Endothelial cell of umbilical vein (primary cell): ENCODE measurements around the gene CD55. TPM values are rescaled to one million over a fixed set of nuclear protein-coding genes. Genes with fewer than 3 reads are reported as not detected.

Experiments
- BruUV-seq: library from RNA; stranded (reverse); fragments of 400-500 nt; replicated peaks from 2 replicates; lab custom pipeline; 2021; lab: Mats Ljungman, UMichigan
- CTCF ChIA-PET: fragments of 300-600, 350-600 bp; sonication (Branson Sonifier 250); formaldehyde crosslinking; loops from one replicate; lab custom pipeline; 2021; ENCODE audit warnings: antibody characterized with exemption, inconsistent platforms; lab: Charles Lee
- POLR2A ChIA-PET: fragments of 300-600, 350-600 bp; sonication (Branson Sonifier 250); formaldehyde crosslinking; loops from one replicate; lab custom pipeline; 2021; ENCODE audit warnings: antibody characterized with exemption, inconsistent platforms; lab: Charles Lee
- DNase-seq: peaks from one replicate; pipeline ENCODE4 v3.0.0-alpha.2; 2011; ENCODE audit warnings: low read depth, low spot score
- FAIRE-seq: peaks from 2 replicates; lab custom pipeline; 2011; peaks lifted over from hg19 to GRCh38; lab: Jason Lieb, UNC
- H2AFZ ChIP-seq: 2 replicates; pipeline ENCODE4 v1.6.0; 2012; ENCODE audit warnings: low read depth, low read length, control low read depth, inconsistent platforms
- H3K27ac ChIP-seq: 2 replicates; pipeline ENCODE4 v1.5.1; 2011; ENCODE audit warnings: low read depth, mild to moderate bottlenecking, control low read depth, low read length, moderate library complexity; ENCODE audit not compliant: insufficient read depth
- H3K27me3 ChIP-seq, 2 experiments: 2 replicates each; pipeline versions ENCODE4 v1.6.0 to v1.6.1; 2011; ENCODE audit warnings: low read length in 2 of 2, mixed read lengths in 1 of 2; ENCODE audit not compliant: control insufficient read depth in 2 of 2, insufficient read depth in 2 of 2
- H3K36me3 ChIP-seq, 2 experiments: 2 replicates in 1 of 2; 3 replicates in 1 of 2; pipeline ENCODE4 v1.5.1; 2011; ENCODE audit warnings: low read length in 2 of 2, mild to moderate bottlenecking in 1 of 2, moderate library complexity in 1 of 2; ENCODE audit not compliant: control insufficient read depth in 2 of 2, insufficient read depth in 2 of 2; ENCODE audit errors: extremely low read depth in 1 of 2
- H3K4me1 ChIP-seq: 3 replicates; pipeline ENCODE4 v1.5.1; 2011; ENCODE audit warnings: mild to moderate bottlenecking, low read length; ENCODE audit not compliant: control insufficient read depth, insufficient read depth; ENCODE audit errors: extremely low read depth
- H3K4me2 ChIP-seq: 2 replicates; pipeline ENCODE4 v1.6.1; 2011; ENCODE audit warnings: low read length, control low read depth, mixed read lengths; ENCODE audit not compliant: insufficient read depth
- H3K4me3 ChIP-seq, 3 experiments: fragments of 200-600 bp in 1 of 3; sonication (generic), shearing (Covaris generic) in 1 of 3; replicated peaks in 1 of 3; 2 replicates each; pipeline ENCODE4 v1.5.1; 2011 to 2016; ENCODE audit warnings: control low read depth in 3 of 3, low read length in 3 of 3, mild to moderate bottlenecking in 2 of 3, inconsistent platforms in 1 of 3, low read depth in 1 of 3, moderate library complexity in 1 of 3; ENCODE audit not compliant: insufficient read depth in 1 of 3
- H3K79me2 ChIP-seq: 2 replicates; pipeline ENCODE4 v1.6.0; 2012; ENCODE audit warnings: low read length, inconsistent platforms; ENCODE audit not compliant: control insufficient read depth, insufficient read depth
- H3K9ac ChIP-seq: replicated peaks from 2 replicates; pipeline ENCODE3; 2011; ENCODE audit warnings: low read length, control low read depth; ENCODE audit not compliant: insufficient read depth; ENCODE audit errors: extremely low read depth
- H3K9me1 ChIP-seq: replicated peaks from 3 replicates; pipeline ENCODE4 v1.6.0; 2011; ENCODE audit warnings: mild to moderate bottlenecking, low read length; ENCODE audit not compliant: control insufficient read depth, insufficient read depth; ENCODE audit errors: extremely low read depth
- H3K9me3 ChIP-seq: replicated peaks from 2 replicates; pipeline ENCODE4 v1.5.1; 2012; ENCODE audit warnings: low read length, inconsistent platforms; ENCODE audit not compliant: control insufficient read depth, insufficient read depth
- H4K20me1 ChIP-seq: replicated peaks from 2 replicates; pipeline ENCODE3; 2011; ENCODE audit warnings: mild to moderate bottlenecking, low read length; ENCODE audit not compliant: control insufficient read depth, insufficient read depth; ENCODE audit errors: extremely low read depth
- CTCF ChIP-seq, 2 donors: IDR thresholded peaks; 1 replicate in 1 of 2; 2 replicates in 1 of 2; pipeline ENCODE4 v1.5.1; 2011; ENCODE audit warnings: low read length in 2 of 2, mild to moderate bottlenecking in 2 of 2, moderate library complexity in 2 of 2, control low read depth in 1 of 2, inconsistent platforms in 1 of 2, low read depth in 1 of 2; ENCODE audit not compliant: insufficient read depth in 1 of 2; ENCODE audit errors: extremely low read depth in 1 of 2
- EZH2 ChIP-seq: IDR thresholded peaks from 2 replicates; pipeline ENCODE4 v1.6.1; 2012; ENCODE audit warnings: borderline replicate concordance, low read depth, mild to moderate bottlenecking, moderate library complexity, low read length, inconsistent platforms; ENCODE audit not compliant: severe bottlenecking
- FOS ChIP-seq: IDR thresholded peaks from 2 replicates; pipeline ENCODE4 v1.6.1; 2011; ENCODE audit warnings: mild to moderate bottlenecking, low read length, moderate library complexity, borderline replicate concordance; ENCODE audit not compliant: insufficient read depth
- GATA2 ChIP-seq: IDR thresholded peaks from 2 replicates; pipeline ENCODE4 v1.7.0; 2011; ENCODE audit warnings: low read depth, mild to moderate bottlenecking, moderate library complexity, mixed read lengths, low read length; ENCODE audit not compliant: insufficient read length, insufficient read depth
- JUN ChIP-seq: IDR thresholded peaks from 2 replicates; pipeline ENCODE4 v1.6.1; 2011; ENCODE audit warnings: borderline replicate concordance, low read depth; ENCODE audit not compliant: insufficient read length, insufficient read depth
- MAX ChIP-seq: IDR thresholded peaks from 2 replicates; pipeline ENCODE4 v1.6.1; 2011; ENCODE audit not compliant: insufficient read depth, insufficient read length
- MYC ChIP-seq: IDR thresholded peaks from one replicate; pipeline ENCODE4 v1.6.1; 2011; ENCODE audit warnings: mild to moderate bottlenecking, low read depth, low read length
- POLR2A ChIP-seq: IDR thresholded peaks from 2 replicates; pipeline ENCODE4 v1.6.1; 2012; ENCODE audit warnings: low read depth, mild to moderate bottlenecking, control low read depth, low read length
- POLR2AphosphoS5 ChIP-seq: IDR thresholded peaks from 2 replicates; pipeline ENCODE4 v1.6.1; 2012; ENCODE audit warnings: low read depth, mild to moderate bottlenecking, control low read depth, low read length, moderate library complexity; ENCODE audit not compliant: insufficient read depth
- dilution Hi-C: fragments of 300-500 bp; cut with MboI; formaldehyde crosslinking; loops from one replicate; pipeline ENCODE4 v1.15.0; 2019; ENCODE audit warnings: low sequenced_read_pairs; ENCODE audit not compliant: extremely low pct_ligation_motif_present
- intact Hi-C: fragments of 100-400 bp; cut with micrococcal nuclease; formaldehyde crosslinking; loops from one replicate; pipeline ENCODE4 v1.10.0; 2022
- polyA plus RNA-seq, 4 experiments: library from polyadenylated mRNA; depleted of rRNA in 3 of 4; stranded (reverse) in 3 of 4; unstranded in 1 of 4; fragments of >200 nt; gene quantifications; 2 replicates each; pipeline versions ENCODE4 v1.2.1 to v1.2.3, GENCODE V29; 2011 to 2012; ENCODE audit warnings: missing spikeins in 1 of 4
- total RNA-seq: library from RNA; stranded (reverse); gene quantifications from 2 replicates; pipeline ENCODE4 v1.2.3, GENCODE V29; 2021

CD55 gene
- total and polyA plus RNA-seq, 2 donors (not counting 3 experiments of a cell fraction or from before 2014, with no cell fraction given): 111 to 179 TPM

GRCh38 chr1:207405814-207406213 is 84.3 kb downstream of the CD55 start:
- Histone ChIP-seq H2AFZ (no peak overlapping the region), H3K36me3 (no peaks in the 10 kb centered on the region), H3K27me3 (peaks cover 6 to 9% of the 10 kb centered on the region in 2 experiments), H3K9ac (no peak overlapping the region), H3K27ac (no peak overlapping the region), H3K79me2 (no peaks in the 10 kb centered on the region), H3K9me1 (no peaks in the 10 kb centered on the region), H3K9me3 (no peaks in the 10 kb centered on the region), H3K4me3 (no peak overlapping the region), H3K4me2 (no peak overlapping the region), H4K20me1 (no peaks in the 10 kb centered on the region), H3K4me1 (no peaks in the 10 kb centered on the region)
- DNase-seq (no peak), FAIRE-seq (no peak)
- ChIA-PET POLR2A (no interaction called here), CTCF (interaction anchor here (0.9 to 6.6 kb wide), 21 partner anchors 9 to 353 kb away, joined by 3 to 181 read pairs (median 6); partner anchors contain the start of genes C4BPB, CD55 and PFKFB2)
- TF ChIP-seq POLR2AphosphoS5 (no peak), POLR2A (no peak), CTCF (IDR thresholded peaks at IDR 0.05; ENCODE audit: extremely low read depth in 1 of 2, insufficient read depth in 1 of 2, low read depth in 1 of 2, low read length in 2 of 2) (no peak), FOS (no peak), GATA2 (no peak), JUN (no peak), MAX (no peak), EZH2 (no peak), MYC (no peak)
- dilution Hi-C loops: no loop called here
- BruUV-seq: no TSS peak
- intact Hi-C loops: loop anchor here (1.0 to 2.0 kb wide), 8 partner anchors 85 to 471 kb away; partner anchors contain the start of gene CD55
